OCI-LY1 (cell line): ENCODE data around the gene ETNK2.

Experiments used
- CTCF ChIP-seq: fragments of 200-600 bp; sonication (generic), shearing (Covaris generic); IDR thresholded peaks from 2 replicates; pipeline ENCODE4 v1.5.1; 2017; ENCODE audit warnings: mild to moderate bottlenecking, antibody characterized with exemption, low read length, moderate library complexity, mixed read lengths
- EZH2 ChIP-seq: fragments of 200-600 bp; sonication (generic), shearing (Covaris generic); IDR thresholded peaks from 2 replicates; pipeline ENCODE4 v1.8.0; 2017; ENCODE audit warnings: borderline replicate concordance, mixed run types, mild to moderate bottlenecking, antibody characterized with exemption, low read length, moderate library complexity, mixed read lengths

GRCh38 chr1:204126956-204127355, 24.9 kb downstream of the ETNK2 start:
- TF ChIP-seq CTCF (no peak), EZH2 (no peak)
